Stimulated activated CD4-positive, alpha-beta T cell treated with anti-CD3 and anti-CD28 coated beads, Interleukin-4, amount 100 ng/mL, for 24 hours (primary cell): Measurements from ENCODE around the gene B3GLCT.
A peak's percentile ranks its signal among the peaks of the same experiment; 100 is the strongest.
"Not testable (repeated sequence)": the region's sequence is repeated elsewhere in the genome, so short reads cannot be mapped to it uniquely, and the experiment has no call there.

Experiments
- DNase-seq: peaks from one replicate; pipeline ENCODE4 v3.0.0-alpha.2; 2020

B3GLCT gene

DNA sequence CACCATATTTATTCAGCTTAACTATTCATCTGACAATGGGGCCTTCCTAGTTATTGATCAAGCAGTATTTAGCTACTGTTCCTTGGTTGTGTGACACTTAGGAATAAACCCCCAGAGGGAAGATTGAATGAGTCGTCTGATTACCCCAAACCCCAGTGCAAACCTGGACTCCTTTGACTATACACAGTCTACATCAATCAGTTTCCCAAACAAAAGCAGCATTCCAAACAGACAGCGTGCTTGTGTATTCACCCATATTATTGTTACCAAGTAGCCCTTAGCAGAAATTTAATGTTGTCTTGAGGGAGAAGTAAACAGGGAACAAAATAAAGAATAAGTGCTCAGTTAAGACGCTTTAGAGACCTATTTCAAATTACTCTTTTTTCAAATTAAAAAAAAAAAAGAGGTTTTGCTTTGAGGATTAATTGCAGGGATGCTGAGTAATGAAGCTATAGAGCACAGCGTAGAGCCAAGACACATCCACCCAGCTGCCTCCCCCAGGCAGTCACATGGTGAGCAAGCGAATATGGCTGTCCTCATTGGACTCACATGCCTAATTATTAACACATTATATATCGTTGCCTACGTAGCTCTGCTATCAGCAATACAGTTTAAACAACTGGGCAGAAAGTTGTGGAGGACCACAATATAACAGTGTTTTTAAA lies 14.7 kb upstream of the B3GLCT start:
- no peak for DNase-seq

DNA sequence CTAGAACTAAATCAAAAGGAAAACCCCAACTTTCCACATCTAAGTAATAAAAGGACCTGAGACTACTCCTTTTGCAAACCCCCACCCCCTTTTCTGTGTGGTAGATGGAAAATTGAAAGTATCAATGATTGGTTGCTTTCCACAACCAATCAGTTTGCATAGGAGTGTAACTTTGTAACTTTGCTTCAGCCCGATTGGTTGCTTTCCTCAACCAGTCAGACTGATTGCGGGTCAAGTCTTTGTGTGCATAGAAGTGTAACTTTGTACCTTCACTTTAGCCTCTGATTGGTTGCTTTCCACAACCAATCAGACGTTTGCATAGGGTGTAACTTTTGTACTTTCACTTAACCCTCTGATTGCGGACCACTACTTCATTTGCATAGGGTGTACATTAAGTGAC lies 8.0 kb upstream of the B3GLCT start:
- DNase-seq: no peak

DNA sequence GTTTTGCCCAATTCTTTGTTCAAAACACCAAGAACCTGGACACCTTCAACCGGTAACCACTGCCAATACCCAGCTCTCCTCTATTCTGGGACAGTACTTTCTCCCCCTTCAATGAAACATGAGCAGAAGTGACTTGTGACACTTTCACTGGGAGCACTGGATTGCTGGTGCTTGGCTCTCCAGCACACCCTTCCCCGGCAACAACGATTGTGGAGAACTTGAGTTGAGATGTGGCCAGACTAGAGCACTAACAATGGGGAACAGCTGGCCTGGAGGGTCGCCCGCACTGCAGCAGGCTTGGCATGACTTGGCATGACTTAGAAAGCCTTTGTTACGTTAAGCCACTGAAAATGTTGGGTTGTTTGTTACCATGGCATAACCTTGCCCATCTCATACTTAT lies 7.5 kb upstream of the B3GLCT start:
- DNase-seq: no peak

DNA sequence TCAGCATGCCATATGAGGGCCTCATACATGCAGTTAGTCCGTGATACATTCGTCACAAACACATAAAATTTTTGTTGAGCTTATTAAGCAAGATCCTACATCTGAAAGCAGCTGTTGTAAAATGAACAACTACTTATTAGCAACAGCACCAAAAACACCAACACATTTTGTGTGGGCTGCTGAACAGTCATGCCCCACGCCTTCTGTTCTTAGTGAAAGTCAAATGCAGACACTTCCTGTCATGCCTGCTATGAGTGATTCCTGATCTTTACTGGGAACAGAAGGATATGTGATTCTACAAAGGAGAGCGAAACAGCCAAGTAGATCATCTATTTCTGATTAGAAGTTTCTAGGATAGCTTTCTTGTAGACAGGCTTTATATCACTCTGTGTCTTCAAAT lies 4.2 kb upstream of the B3GLCT start:
- no peak for DNase-seq

DNA sequence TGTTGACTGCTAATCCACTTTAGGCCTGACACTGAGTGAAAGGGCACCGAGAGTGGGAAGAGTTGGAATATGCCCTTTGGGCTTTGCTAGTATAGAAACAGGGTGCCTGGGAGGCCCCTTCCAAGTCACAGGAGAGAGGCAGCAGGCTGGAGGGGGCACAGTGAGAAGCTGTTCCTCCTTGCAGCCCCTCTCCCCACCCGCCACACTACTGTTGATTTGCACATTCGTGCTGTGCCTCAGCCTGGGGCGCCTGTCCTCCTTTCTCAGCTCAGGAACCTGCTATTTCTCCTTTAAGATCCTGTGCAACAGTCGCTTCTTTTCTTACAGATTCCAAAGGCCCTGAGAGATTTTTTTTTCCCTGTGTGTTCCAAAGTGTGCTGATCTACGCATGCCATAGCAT lies 2.8 kb upstream of the B3GLCT start:
- no peak for DNase-seq

DNA sequence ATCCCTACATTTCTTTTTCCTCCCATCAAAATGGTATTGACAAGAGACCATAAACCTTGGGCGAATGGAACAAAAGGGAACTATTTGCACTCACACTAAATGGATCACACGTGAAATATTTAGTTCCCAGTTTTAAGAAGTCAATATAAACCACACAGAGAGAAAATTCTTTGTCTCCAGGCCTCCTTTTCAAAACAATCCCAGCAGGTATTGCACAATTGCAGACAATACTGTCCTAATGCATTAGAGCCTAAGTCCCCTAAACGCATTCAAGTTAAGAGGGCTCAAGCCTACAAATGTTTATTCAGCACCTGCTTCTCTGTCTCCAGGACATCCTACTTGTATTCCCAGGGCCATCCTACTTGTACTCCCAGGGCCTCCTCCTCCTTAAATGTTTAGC lies 1.3 kb upstream of the B3GLCT start:
- no peak for DNase-seq

DNA sequence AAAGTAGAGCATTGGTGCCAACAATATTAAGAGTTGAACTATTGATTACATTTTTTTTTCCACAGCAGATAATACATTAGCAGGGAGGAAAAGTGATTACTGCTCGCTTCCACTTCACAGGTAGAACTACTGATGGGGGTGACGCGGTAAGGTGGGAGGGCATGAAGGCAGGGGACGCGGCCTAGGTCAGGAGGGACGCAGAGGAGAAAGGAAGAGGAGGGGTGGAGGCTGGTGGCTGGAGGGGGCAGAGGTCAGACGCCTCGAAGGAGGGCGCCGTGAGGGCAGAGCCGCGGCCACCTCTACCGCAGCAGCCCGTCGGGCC lies 287 bp upstream of the B3GLCT start:
- DNase-seq: no peak

DNA sequence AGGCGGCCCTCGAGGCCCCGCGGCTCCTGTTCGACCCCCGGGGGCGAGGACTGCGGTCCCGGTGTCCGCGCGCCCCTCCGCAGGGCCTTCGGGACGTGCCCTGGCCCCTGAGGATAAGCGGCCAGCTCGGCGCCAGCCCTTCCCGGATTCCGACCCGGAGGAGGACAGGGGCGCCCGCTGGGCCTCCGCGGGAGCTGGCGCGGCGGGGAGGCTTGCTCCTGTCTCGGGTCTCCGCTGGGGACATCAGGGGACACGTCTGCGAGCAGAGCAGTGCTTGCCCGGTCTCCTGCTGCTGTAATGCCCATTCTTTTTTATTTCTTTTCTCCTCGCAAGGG lies 829 bp downstream of the B3GLCT start:
- DNase-seq: peak; percentile 30

DNA sequence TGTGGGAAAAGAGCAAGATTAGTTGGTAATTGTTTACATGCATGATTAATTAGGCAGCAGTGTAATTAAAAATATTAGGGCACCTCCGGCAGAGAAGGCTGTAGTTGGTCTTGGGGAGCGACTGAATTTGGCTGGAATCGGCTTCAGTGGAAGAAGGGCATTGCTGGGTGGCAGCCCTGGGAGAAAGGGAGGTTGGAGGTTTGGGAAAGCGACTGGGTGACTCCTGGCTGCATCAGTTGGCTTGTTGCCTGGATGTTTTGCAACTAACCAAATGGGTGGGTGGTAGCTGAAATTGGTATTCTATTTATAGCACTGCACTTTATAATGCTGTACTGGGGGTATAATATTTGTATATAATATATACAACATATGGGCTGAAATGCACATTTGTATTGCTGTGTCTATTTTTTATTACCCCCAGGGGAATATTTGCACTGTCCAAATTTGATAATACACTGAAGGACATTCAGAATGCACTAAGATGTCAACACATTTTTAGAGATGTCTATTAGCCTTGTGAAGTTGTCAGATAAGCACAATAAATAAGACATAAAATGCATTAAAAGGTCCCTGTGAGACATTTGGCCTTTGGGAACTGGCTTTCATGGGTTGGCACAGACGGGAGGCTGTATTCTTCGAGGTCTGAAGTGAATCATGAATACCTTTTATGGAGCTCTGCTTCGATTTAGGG lies 1.7 kb downstream of the B3GLCT start:
- no peak for DNase-seq

DNA sequence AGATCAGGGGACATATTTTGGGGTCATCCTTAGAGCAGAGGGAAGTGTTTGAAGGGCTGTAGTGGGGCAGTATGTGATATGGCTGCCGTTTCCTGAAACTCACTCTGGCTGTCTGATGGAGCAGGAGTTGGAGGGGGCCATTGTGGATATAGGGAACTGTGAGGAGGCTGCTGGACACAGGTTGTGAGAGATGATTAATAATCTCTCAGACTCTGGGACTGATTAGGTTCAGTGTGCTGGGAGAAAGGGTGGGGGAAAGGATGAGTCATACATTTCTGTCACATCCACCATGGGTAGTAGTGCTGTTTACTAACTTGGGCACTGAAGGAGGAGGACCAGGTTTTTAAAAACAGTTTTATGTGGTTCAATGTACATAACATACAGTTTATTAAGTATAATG lies 4.8 kb downstream of the B3GLCT start:
- peak; percentile 18 for DNase-seq

DNA sequence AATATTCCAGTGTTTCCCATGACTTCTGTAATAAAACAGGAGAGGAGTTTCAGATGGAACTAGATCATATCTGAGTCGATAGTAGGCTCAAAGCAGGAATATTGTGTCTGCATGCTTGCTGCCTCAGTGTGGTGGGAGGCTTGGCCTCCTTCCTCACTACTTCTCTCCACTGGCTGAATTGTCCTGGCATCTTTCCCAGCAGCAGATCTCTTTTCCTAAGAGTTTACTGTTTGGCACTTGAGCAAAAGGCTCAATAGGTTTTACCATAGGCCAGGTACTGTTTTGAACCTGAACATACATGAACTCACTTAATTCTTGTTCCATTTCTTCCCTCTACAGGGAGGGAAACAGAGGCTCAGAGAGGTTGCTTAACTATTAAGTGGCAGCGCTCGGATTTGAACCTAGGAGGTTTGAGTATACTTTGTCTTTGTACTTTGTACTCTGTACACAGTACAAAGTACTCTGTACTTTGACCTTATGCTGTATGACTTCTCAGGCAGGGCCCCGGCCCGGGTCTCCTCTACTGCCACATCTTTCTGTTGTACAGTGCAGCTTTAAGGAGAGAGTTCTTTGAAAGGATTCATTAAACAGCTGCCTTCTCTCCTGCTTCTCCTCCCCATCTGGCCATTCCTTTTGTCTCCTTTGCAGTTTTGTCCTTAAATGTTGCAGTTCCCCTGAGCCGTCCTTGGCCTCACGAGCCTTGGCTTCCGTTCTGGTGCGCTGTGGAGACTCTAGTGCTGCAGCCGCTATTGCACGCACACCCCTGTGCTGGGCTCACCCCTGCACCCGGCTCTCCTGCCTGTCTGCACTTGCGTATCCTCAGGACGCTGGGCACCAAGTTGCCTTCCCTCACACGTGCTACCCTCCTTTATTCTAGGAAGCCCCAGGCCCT lies 8.1 kb downstream of the B3GLCT start:
- no peak for DNase-seq

DNA sequence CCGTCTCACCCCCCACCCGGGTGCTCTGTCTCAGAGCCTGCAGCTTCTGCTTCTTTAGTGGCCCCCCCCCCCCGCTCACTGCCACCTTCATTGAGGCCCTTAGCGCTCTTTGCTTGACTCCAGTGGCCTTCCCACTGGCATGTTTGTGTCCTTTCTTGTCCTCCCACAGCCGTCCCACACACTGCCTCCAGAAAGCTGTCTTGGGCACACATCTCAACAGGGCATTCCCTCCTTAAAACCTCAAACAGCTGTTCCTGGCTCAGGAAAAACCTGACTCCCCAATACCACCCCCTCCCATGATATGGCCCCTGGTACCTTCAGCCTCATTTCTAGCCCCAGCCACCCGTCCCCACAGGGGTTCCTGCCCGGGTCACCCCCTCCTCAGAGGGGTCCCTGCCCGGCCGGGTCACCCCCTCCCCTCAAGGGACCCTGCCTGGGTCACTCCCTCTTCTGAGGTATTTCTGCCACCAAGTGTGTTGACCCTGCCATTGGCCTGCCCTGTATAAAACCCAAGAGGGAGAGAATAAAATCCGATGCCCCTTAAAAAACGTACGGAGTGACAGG lies 8.9 kb downstream of the B3GLCT start:
- no peak for DNase-seq

DNA sequence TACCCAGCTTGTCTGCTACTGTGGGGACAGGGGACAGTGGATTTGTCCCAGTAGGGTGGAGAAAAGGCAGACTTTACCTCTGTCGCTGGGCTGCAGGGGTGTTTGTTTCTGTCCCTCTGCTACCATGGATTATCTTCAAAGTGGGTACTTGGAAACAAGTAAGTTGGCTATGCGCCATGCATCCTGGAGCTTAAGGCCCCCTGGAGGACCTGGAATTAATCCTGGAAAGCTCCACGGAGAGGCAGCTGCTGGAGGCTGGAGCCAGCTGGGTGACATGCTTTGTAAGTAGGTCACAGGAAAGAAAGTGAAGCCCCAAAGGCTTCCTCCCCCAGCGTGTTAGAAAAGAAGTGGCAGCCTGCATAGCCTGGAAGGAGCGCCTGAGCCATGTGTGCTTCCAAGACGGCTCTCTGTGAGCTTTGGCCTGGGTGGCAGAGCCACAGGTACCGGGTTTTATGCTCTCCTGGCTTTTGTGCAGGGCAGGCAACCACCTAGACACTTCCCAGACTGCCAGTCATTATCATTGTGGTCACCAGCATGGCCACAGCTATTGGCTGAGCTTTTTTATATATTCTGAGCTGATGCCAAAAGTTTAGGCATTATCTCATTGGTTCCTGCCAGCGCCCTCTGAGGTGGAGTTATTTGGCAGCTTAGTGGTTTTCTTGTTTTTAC lies 9.5 kb downstream of the B3GLCT start:
- no peak for DNase-seq

DNA sequence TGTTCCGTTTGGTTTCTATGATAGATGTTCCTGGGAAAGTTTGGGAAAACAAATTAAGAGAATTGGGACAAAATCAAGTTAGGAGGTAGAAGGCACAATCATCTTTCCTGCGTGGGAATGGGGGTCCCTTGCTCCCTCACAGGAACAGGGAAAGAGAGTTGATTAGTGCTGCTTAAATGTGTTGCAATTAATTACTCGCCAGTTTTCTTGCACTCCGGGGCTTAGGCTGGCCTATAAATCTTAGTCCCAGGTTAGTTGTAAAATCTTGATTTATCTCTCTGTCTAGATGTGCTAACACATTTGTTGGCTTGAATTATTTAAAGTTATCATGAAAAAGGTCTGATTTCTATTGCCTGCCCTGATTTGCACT lies 10.1 kb downstream of the B3GLCT start:
- no peak for DNase-seq

DNA sequence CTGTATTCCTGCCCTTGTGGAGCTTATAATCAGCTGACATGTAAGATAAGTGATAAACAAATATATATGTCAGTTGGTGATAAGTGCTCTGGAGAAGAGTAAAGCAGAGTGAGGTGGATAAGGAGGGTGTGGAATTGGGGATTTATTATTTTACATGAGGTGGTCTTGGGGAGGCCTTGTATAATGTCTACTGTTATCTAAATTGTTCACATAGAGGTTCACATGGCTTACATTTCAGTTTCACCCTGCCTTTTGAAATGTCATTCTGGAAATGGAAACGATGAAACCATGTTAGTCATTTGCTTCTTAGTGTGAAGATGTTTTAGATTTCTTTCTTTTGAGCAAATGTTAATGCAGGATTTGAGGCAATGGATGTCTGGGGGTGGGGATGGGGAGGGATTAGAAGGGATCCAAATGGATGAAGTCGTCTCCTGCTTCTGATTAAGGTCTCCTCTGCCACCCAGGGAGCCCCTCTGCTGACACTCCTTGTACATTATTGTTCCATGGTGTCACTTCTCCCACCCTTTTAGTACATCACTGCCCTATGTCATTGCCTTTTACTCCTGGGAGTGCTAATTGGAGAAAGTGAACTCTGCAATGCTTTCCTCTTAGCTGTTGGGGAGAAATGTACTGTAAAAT lies 14.0 kb downstream of the B3GLCT start:
- DNase-seq: no peak

DNA sequence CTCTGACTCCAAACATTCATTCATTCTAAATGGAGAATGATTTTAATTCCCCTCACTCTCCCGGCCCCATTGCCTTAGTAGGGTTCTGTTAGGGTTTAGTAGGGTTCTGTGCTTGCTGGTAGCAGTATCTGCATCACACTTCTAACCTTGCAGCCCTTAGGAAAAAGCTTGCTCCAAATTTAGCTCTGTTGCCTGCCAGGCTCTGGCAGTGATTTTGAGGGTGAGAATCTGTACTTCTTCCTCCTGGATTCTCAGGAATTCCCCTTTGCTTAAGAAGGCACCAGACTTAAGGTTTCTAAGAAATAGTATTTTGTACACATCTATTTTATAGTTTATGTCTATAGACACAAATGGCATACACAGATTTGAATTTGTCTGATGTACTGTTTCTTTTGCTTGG lies 14.7 kb downstream of the B3GLCT start:
- no peak for DNase-seq

DNA sequence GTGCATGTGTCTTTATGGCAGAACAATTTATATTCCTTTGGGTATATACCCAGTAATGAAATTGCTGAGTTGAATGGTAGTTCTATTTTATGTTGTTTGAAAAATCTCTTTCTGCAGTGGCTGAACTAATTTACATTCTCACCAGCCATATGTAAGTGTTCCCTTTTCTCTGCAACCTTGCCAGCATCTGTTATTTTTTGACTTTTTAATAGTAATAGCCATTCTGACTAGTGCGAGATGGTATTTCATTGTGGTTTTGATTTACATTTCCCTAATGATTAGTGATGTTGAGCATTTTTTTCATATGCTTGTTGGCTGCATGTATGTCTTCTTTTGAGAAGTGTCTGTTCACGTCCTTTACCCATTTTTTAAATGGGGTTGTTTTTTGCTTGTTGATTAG lies 17.1 kb downstream of the B3GLCT start:
- not testable (repeated sequence) for DNase-seq

DNA sequence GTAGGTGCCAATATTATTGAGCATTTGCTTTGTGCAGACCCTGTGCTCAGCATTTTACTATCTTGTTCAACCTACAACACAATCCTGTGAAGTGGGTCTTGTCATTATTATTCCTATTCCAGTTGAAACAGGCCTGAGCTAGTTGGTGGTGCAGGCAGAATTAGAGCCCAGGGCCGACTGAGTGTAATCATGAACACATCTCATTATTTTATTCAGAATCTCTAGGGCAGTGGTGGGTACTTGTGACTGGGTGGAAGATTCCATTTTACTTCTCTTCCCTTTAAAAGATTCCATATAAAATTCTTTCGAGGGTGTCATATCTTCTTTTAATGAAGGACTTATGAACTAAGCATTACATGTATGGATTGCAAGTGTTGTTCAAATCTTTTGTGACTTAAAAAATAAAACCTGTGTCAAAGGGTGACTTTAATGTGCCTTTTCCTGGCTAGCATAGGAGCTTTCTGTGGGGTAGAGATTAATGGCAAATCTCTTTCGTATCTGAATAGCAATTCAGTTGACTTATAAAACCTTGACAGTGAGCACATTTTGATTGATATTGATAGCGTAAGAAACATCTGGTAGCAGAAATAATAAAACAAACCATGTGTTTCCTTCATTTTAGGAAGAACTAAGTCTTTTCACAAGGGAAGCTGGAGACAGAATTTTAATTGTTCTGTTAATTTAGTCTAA lies 20.3 kb downstream of the B3GLCT start:
- DNase-seq: no peak

DNA sequence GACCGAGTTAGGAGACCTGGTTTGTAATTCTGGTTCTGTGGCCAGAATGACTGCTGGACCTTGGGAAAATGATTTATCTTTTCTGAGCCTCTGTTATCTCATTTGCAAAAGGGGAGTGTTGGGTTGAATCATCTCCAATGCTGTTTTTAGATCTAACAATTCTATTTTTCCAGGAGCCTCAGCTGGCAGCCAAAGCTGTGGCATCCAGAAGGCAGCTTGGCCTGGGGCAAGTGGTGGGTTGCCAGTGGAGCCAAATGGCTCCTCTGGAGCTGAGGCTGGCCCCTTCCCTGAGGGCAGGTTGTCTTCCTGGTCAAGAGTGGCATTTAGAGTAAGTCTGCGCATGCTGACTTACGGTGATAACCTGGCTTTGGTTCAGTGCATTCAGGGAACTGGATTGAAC lies 21.3 kb downstream of the B3GLCT start:
- no peak for DNase-seq

DNA sequence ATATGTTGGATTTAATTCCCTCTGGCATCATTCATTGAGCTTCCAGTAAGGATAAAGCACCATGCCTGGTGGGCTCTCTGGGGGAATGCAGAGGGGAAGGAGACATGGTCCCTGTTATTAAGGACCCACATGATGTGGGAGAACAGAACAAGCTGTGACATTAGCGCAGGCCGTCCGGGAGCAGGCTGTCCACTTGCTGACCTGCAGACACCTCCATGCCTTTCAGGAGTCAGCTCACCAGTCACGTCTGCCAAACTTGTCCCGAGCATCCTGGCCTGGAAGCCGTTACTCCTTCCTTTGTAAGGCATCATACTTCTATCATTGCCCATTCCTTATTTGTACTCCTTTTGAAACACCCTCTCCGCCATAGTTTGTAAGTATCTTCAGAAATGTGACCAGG lies 23.4 kb downstream of the B3GLCT start:
- DNase-seq: no peak

DNA sequence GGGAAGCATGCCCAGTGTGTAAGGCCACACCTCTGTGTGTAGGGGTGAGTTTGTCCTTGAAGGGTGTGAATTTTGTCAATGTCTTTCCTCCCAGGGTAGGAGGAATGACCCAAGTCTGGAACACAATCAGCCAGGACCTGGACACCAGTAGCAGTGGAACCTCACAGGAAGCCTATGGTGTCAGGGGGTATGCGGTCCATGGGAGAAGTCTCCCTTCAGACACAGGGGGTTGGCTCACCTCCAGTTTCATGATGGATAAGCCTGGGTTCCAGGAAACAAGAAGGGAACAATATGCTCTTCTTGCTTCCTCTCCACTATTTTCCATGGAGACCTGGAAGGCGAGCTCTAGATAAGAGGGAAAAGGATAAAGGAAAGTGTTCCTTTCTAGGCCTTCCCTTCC lies 23.9 kb downstream of the B3GLCT start:
- no peak for DNase-seq

DNA sequence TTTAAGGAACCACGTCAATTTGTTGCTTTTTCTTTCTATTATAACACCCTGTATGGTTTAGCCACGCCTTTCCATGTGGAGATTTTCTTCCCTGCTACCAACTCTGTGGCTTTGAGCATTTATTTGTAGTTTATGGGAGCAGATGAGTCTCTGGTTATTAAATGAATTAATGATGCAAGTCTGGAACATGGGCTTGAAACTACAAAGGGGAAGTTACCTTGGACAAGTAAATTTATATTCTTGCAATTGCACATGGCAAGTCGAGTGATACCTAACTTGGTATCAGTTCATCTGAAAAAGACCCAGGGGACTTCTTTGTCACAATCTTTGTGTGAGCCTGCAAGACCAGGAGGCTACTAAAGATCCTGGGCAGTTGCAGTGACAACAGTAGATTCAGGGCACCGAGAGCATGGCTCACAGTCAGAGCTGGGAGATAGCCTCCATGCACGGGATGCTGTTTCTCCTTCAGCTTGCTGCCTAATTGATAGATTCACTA lies 24.4 kb downstream of the B3GLCT start:
- no peak for DNase-seq
